ENCODE measurements around the gene TSPO. TPM values are rescaled to one million over a fixed set of nuclear protein-coding genes. Genes with fewer than 3 reads are reported as not detected.

Gene TSPO
- total RNA-seq, 1 experiment from 2014 or later, result 243 TPM

- peak; percentile 91 to 95 for DNase-seq
- Histone ChIP-seq H3K4me3 (peak overlapping the region; percentile 10; the same call in 1 of the 2 replicates), H3K27me3 (ENCODE audit: insufficient read depth, low read depth) (no peaks in the 10 kb centered on the region), H3F3A (ENCODE audit: insufficient read depth, low read depth) (peaks cover 54% of the 10 kb centered on the region), H3K9me3 (ENCODE audit: insufficient read depth, low read depth) (no peaks in the 10 kb centered on the region), H3K36me3 (ENCODE audit: low read depth) (peaks cover 4% of the 10 kb centered on the region; the same call in 1 of the 2 replicates), H4K20me1 (ENCODE audit: insufficient read depth) (peaks cover 12% of the 10 kb centered on the region; the same call in 1 of the 2 replicates), H3K4me1 (replicated peaks; ENCODE audit: insufficient read depth) (peaks cover 46% of the 10 kb centered on the region), H3K27ac (peak overlapping the region; percentile 92), H3K9me2 (ENCODE audit: insufficient read depth) (no peaks in the 10 kb centered on the region), H3K79me2 (ENCODE audit: low read depth) (no peaks in the 10 kb centered on the region; the same call in 1 of the 2 replicates), H3K4me2 (peak overlapping the region; percentile 73), H2AFZ (no peak overlapping the region)
- intact Hi-C loops (cut with micrococcal nuclease; ENCODE audit: unreplicated experiment), result loop anchor here (1.0 to 10.0 kb wide), 4 partner anchors 33 to 264 kb away; no protein-coding TSS in a partner anchor
- CTCF ChIA-PET, result interaction anchor here (0.7 kb wide), 1 partner anchor 259 kb away, joined by 3 read pairs; no protein-coding TSS in a partner anchor
- POLR2A ChIA-PET (ENCODE audit: unreplicated experiment), result interaction anchor here (0.5 to 0.6 kb wide), 3 partner anchors 17 to 1419 kb away, joined by 6 to 20 read pairs (median 13); partner anchors contain the start of gene TSPO
- BruUV-seq (replicated peaks), result TSS peak; percentile 82
- TF ChIP-seq CTCF (conservative IDR thresholded peaks at IDR 0.05), result no peak
- no peak for TF ChIP-seq EZH2 (IDR thresholded peaks at IDR 0.05; ENCODE audit: low read depth)
Measured at GRCh38 chr22:43127166-43127908, 24.0 kb upstream of the TSPO start.

GRCh38 chr22:43128116-43128515 lies 23.2 kb upstream of the TSPO start:
- Histone ChIP-seq H3K9me2 (ENCODE audit: insufficient read depth) (no peaks in the 10 kb centered on the region), H3K36me3 (ENCODE audit: low read depth) (peaks cover 10% of the 10 kb centered on the region; the same call in 1 of the 2 replicates), H3F3A (ENCODE audit: insufficient read depth, low read depth) (peaks cover 54% of the 10 kb centered on the region), H3K27me3 (ENCODE audit: insufficient read depth, low read depth) (no peaks in the 10 kb centered on the region), H3K4me1 (replicated peaks; ENCODE audit: insufficient read depth) (peaks cover 46% of the 10 kb centered on the region), H3K4me2 (peak overlapping the region; percentile 73), H3K27ac (peak overlapping the region; percentile 92), H3K79me2 (ENCODE audit: low read depth) (no peaks in the 10 kb centered on the region; the same call in 1 of the 2 replicates), H3K9me3 (ENCODE audit: insufficient read depth, low read depth) (no peaks in the 10 kb centered on the region), H4K20me1 (ENCODE audit: insufficient read depth) (peaks cover 12% of the 10 kb centered on the region; the same call in 1 of the 2 replicates), H3K4me3 (peak overlapping the region; percentile 10; the same call in 1 of the 2 replicates), H2AFZ (no peak overlapping the region)
- CTCF ChIA-PET, result no interaction called here
- POLR2A ChIA-PET (ENCODE audit: unreplicated experiment), result interaction anchor here (0.6 kb wide), 1 partner anchor 266 kb away, joined by 3 read pairs; no protein-coding TSS in a partner anchor
- BruUV-seq (replicated peaks), result TSS peak; percentile 46
- intact Hi-C loops (cut with micrococcal nuclease; ENCODE audit: unreplicated experiment), result loop anchor here (5.0 to 10.0 kb wide), 2 partner anchors 133 to 206 kb away; no protein-coding TSS in a partner anchor
- TF ChIP-seq EZH2 (IDR thresholded peaks at IDR 0.05; ENCODE audit: low read depth), result no peak
- TF ChIP-seq CTCF (conservative IDR thresholded peaks at IDR 0.05), result no peak
- peak; percentile 30 to 35 for DNase-seq

GRCh38 chr22:43128928-43129424 lies 22.4 kb upstream of the TSPO start:
- DNase-seq, result peak; percentile 69 to 73
- Histone ChIP-seq H3K27ac (peak overlapping the region; percentile 92), H3K79me2 (ENCODE audit: low read depth) (no peaks in the 10 kb centered on the region; the same call in 1 of the 2 replicates), H3K36me3 (ENCODE audit: low read depth) (peaks cover 16% of the 10 kb centered on the region; the same call in 1 of the 2 replicates), H2AFZ (no peak overlapping the region), H3K9me2 (ENCODE audit: insufficient read depth) (no peaks in the 10 kb centered on the region), H3F3A (ENCODE audit: insufficient read depth, low read depth) (peaks cover 54% of the 10 kb centered on the region), H3K9me3 (ENCODE audit: insufficient read depth, low read depth) (no peaks in the 10 kb centered on the region), H4K20me1 (ENCODE audit: insufficient read depth) (peaks cover 12% of the 10 kb centered on the region; the same call in 1 of the 2 replicates), H3K4me2 (peak overlapping the region; percentile 73), H3K27me3 (ENCODE audit: insufficient read depth, low read depth) (no peaks in the 10 kb centered on the region), H3K4me1 (replicated peaks; ENCODE audit: insufficient read depth) (peaks cover 46% of the 10 kb centered on the region), H3K4me3 (no peak overlapping the region)
- no TSS peak for BruUV-seq (replicated peaks)
- intact Hi-C loops (cut with micrococcal nuclease; ENCODE audit: unreplicated experiment), result loop anchor here (5.0 to 10.0 kb wide), 2 partner anchors 134 to 207 kb away; no protein-coding TSS in a partner anchor
- ChIA-PET POLR2A (ENCODE audit: unreplicated experiment) (no interaction called here), CTCF (no interaction called here)
- TF ChIP-seq CTCF (conservative IDR thresholded peaks at IDR 0.05), result no peak
- TF ChIP-seq EZH2 (IDR thresholded peaks at IDR 0.05; ENCODE audit: low read depth), result no peak

Data from PC-9 (cell line).